ENCODE results near the gene EGLN1.

The EGLN1 gene

DNA sequence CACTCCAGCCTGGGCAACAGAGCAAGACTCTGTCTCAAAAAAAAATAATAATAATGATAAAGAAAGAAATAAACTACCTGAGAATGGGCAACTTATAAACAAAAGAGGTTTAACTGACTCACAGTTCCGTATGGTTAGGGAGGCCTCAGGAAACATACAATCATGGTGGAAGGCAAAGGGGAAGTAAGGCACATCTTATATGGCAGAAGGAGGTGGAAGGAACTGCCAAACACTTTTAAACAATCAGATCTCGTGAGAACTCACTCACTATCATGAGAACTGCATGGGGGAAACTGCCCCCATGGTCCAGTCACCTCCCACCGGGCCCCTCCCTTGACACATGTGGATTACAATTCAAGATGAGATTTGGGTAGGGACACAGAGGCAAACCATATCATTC lies 6.3 kb upstream of the EGLN1 start:
- no peak overlapping the region for H3K4me3 ChIP-seq (replicated peaks; ENCODE audit: low read depth, low read length)
- DNase-seq (ENCODE audit: low read depth), result no peak
- TF ChIP-seq CTCF (IDR thresholded peaks at IDR 0.05; ENCODE audit: low read length, missing control alignments), result no peak

- DNase-seq (ENCODE audit: low read depth), result no peak
- no peak overlapping the region for H3K4me3 ChIP-seq (replicated peaks; ENCODE audit: low read depth, low read length)
- no peak for TF ChIP-seq CTCF (IDR thresholded peaks at IDR 0.05; ENCODE audit: low read length, missing control alignments)
Observed at GRCh38 chr1:231424950-231425805, 3.1 kb upstream of the EGLN1 start.

- no peak overlapping the region for H3K4me3 ChIP-seq (replicated peaks; ENCODE audit: low read depth, low read length)
- no peak for DNase-seq (ENCODE audit: low read depth)
- TF ChIP-seq CTCF (IDR thresholded peaks at IDR 0.05; ENCODE audit: low read length, missing control alignments), result no peak
Observed at GRCh38 chr1:231423648-231424047, 1.6 kb upstream of the EGLN1 start.

DNA sequence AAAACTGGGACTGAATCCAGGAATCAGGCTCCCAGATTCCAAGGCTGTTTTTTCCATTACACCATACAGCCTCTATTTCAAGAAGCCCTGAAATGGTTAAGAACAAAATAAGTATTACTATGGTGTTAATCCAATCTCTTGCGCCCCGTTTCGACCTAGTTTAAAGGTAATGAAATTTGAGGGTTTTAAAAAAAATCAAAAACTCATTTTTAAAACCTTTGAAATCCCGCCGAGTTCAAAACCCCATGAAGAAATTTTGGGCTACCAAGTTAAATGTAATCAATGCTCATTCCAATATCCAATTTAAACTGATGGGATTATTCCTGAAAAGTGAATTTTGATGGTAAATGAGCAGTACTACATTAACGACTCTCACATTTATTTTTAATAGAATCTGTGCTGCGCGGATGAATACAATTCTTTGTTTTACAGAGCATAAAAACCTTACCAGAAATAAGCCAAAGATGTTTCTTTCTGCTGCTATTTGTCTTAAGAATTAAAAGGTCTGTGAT lies 767 bp upstream of the EGLN1 start:
- H3K4me3 ChIP-seq (replicated peaks; ENCODE audit: low read depth, low read length), result peak overlapping the region; percentile 61
- DNase-seq (ENCODE audit: low read depth), result no peak
- no peak for TF ChIP-seq CTCF (IDR thresholded peaks at IDR 0.05; ENCODE audit: low read length, missing control alignments)

GRCh38 chr1:231421546-231421970 lies 529 bp downstream of the EGLN1 start:
- DNase-seq (ENCODE audit: low read depth), result peak; percentile 46
- TF ChIP-seq CTCF (IDR thresholded peaks at IDR 0.05; ENCODE audit: low read length, missing control alignments), result no peak
- peak overlapping the region; percentile 67 for H3K4me3 ChIP-seq (replicated peaks; ENCODE audit: low read depth, low read length)

DNA sequence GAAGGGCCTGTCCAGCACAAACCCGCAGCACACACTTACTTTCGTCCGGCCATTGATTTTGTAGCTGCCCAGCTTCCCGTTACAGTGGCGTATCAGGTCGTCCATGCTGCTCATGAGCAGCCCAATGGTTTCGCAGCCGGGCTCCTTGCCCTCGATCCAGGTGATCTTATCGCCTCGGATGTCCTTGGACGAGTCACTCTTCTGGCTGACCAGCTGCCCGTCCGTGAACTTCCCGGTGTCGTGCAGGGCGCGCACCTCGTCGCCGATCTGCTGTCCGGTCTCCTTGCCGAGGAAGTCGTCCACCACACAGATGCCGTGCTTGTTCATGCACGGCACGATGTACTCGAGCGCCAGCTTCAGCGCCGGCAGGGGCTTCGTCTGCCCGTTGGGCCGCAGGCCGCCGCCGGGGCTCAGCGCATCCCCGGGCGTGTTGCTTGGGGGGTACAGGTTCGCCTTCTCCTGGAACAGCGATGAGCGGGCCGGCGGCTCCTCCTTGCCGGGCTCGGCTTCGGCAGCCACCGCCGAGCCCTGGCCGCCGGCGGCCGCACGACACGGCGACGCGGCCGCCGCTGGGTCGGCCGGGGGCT lies 1.0 kb downstream of the EGLN1 start:
- peak overlapping the region; percentile 67 for H3K4me3 ChIP-seq (replicated peaks; ENCODE audit: low read depth, low read length)
- peak; percentile 48 for DNase-seq (ENCODE audit: low read depth)
- no peak for TF ChIP-seq CTCF (IDR thresholded peaks at IDR 0.05; ENCODE audit: low read length, missing control alignments)

All from fibroblast of pulmonary artery (primary cell).